OCI-LY3 (cell line): Measurements from ENCODE around the gene CD247.

ENCODE experiments used
- H2AFZ ChIP-seq: fragments of 200-600, 300-600 bp; shearing (Covaris generic); 2 replicates; pipeline ENCODE4 v1.6.0; 2014; ENCODE audit warnings: antibody characterized with exemption, low read depth, low read length
- H3K27ac ChIP-seq: fragments of 200-600, 300-600 bp; sonication (generic); 2 replicates; pipeline ENCODE4 v1.5.1; 2014; ENCODE audit warnings: mild to moderate bottlenecking, low read length, moderate library complexity, mixed read lengths
- H3K27me3 ChIP-seq: fragments of 200-600, 300-600 bp; sonication (generic); 2 replicates; pipeline ENCODE4 v1.6.1; 2014; ENCODE audit warnings: low read depth, low read length, mixed read lengths
- H3K36me3 ChIP-seq: fragments of 200-600, 300-600 bp; sonication (generic); replicated peaks from 2 replicates; pipeline ENCODE3; 2014; ENCODE audit warnings: low read depth, low read length, mixed read lengths
- H3K4me1 ChIP-seq: fragments of 300-600, 200-600 bp; sonication (generic); 2 replicates; pipeline ENCODE4 v1.6.1; 2014; ENCODE audit warnings: low read length, mixed read lengths
- H3K4me2 ChIP-seq: fragments of 200-600, 300-600 bp; sonication (generic); 2 replicates; pipeline ENCODE4 v1.6.1; 2014; ENCODE audit warnings: low read length, mixed read lengths
- H3K4me3 ChIP-seq: fragments of 300-600, 200-600 bp; sonication (generic); 2 replicates; pipeline ENCODE4 v1.5.1; 2014; ENCODE audit warnings: antibody characterized with exemption, mild to moderate bottlenecking, low read length, moderate library complexity
- H3K79me2 ChIP-seq: fragments of 300-600, 200-600 bp; shearing (Covaris generic); 2 replicates; pipeline ENCODE4 v1.6.1; 2014; ENCODE audit warnings: mild to moderate bottlenecking, low read length, mixed read lengths
- H3K9ac ChIP-seq: fragments of 300-600, 200-600 bp; shearing (Covaris generic); 2 replicates; pipeline ENCODE4 v1.6.0; 2014; ENCODE audit warnings: mild to moderate bottlenecking, low read length, moderate library complexity
- H3K9me3 ChIP-seq: fragments of 200-600, 300-600 bp; shearing (Covaris generic); 2 replicates; pipeline ENCODE4 v1.6.1; 2014; ENCODE audit warnings: low read length, mixed read lengths; ENCODE audit not compliant: insufficient read depth
- H4K20me1 ChIP-seq: fragments of 200-600, 300-600 bp; sonication (generic); 2 replicates; pipeline ENCODE4 v1.6.1; 2016; ENCODE audit warnings: low read length, mixed read lengths; ENCODE audit not compliant: insufficient read depth
- EZH2phosphoT487 ChIP-seq: fragments of 200-600 bp; shearing (Covaris generic); IDR thresholded peaks from 2 replicates; pipeline ENCODE4 v1.6.1; 2018; ENCODE audit warnings: antibody characterized with exemption, mixed run types, low read depth
- TF ChIP-seq, protein P1 (sequence below): fragments of 200-600, 300-600 bp; sonication (generic); IDR thresholded peaks from 2 replicates; pipeline ENCODE4 v1.5.1; 2014; ENCODE audit warnings: antibody characterized with exemption, low read length, low read depth

CD247 gene

DNA sequence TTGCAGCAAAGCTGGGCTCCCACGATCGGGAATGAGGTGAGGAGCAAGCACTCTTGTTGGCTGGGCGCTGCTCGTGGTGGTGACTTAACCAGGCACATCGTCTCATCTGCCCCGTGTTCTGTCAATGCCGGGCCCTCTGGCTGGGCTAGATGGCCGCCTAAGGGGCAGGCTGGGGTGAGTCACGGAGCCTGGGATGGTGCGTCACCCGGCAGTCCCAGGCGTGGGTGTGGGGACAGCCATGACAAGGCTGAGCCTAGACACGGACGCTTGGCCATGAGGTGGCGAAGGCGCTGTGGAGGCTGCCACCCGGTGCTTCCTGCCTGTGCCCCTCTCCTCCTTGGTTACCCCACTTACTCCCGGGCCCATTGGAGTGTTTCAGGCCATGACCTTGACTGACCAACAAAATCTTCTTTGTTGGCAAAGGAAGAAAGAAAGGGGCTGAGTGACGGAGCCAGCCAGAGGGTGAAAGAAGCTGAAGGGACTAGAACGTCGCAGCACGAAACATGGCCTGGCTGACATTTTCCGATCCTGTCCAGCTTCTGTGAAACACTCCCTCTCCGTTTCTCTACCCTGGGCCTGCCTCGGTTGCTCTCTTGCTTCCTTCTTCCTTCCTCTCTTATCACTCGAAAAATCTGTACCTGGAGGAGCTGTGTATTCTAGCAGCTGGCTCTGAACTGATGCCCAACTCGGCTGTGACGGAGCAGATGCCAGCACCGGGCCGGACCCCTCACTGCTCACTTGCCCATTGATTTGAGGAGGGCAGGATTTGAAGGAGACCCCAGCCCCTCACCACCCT, 596 bp downstream of the CD247 start:
- TF ChIP-seq EZH2phosphoT487 = no peak
- TF ChIP-seq, protein P1, sequence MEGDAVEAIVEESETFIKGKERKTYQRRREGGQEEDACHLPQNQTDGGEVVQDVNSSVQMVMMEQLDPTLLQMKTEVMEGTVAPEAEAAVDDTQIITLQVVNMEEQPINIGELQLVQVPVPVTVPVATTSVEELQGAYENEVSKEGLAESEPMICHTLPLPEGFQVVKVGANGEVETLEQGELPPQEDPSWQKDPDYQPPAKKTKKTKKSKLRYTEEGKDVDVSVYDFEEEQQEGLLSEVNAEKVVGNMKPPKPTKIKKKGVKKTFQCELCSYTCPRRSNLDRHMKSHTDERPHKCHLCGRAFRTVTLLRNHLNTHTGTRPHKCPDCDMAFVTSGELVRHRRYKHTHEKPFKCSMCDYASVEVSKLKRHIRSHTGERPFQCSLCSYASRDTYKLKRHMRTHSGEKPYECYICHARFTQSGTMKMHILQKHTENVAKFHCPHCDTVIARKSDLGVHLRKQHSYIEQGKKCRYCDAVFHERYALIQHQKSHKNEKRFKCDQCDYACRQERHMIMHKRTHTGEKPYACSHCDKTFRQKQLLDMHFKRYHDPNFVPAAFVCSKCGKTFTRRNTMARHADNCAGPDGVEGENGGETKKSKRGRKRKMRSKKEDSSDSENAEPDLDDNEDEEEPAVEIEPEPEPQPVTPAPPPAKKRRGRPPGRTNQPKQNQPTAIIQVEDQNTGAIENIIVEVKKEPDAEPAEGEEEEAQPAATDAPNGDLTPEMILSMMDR = no peak
- Histone ChIP-seq H3K27me3 (peaks cover 44% of the 10 kb centered on the region), H3K9ac (no peak overlapping the region), H3K4me3 (no peak overlapping the region), H3K27ac (no peak overlapping the region), H3K9me3 (no peaks in the 10 kb centered on the region), H3K4me1 (no peaks in the 10 kb centered on the region), H3K36me3 (no peaks in the 10 kb centered on the region), H3K4me2 (no peak overlapping the region), H2AFZ (no peak overlapping the region), H3K79me2 (no peaks in the 10 kb centered on the region), H4K20me1 (no peaks in the 10 kb centered on the region)

- Histone ChIP-seq H3K4me3 (no peak overlapping the region), H3K4me1 (no peaks in the 10 kb centered on the region), H3K9me3 (no peaks in the 10 kb centered on the region), H3K27me3 (peaks cover 43% of the 10 kb centered on the region), H4K20me1 (no peaks in the 10 kb centered on the region), H3K79me2 (no peaks in the 10 kb centered on the region), H3K36me3 (no peaks in the 10 kb centered on the region), H3K9ac (no peak overlapping the region), H3K4me2 (no peak overlapping the region), H2AFZ (no peak overlapping the region), H3K27ac (no peak overlapping the region)
- TF ChIP-seq, protein P1 = no peak
- no peak for TF ChIP-seq EZH2phosphoT487
Measured at GRCh38 chr1:167516404-167517388, 1.6 kb downstream of the CD247 start.

DNA sequence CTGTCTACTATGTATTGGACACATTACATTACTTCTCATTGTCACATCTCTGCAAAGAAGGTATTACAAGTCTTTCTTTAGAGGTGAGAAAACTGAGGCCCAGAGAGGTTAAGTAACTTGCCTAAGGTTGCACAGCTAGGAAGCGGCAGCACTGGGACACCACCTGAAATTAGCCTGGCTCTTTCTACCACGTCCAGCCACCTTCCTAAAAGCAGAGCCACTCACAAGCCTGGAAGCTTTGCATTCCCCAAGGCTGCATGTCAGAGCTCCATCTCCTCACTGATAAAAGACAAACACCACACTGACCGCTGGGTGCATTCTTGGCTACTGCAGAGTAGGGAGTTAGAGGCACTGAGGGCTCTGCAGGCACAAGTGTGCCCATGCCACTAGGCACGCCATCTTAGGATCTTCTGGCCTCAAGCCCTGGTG, 2.4 kb downstream of the CD247 start:
- Histone ChIP-seq H3K27ac (no peak overlapping the region), H3K36me3 (no peaks in the 10 kb centered on the region), H4K20me1 (no peaks in the 10 kb centered on the region)

More for the DNA sequence above, 2.4 kb downstream of the CD247 start:
- H2AFZ ChIP-seq = no peak overlapping the region
- no peak overlapping the region for H3K4me3 ChIP-seq
- H3K9ac ChIP-seq = no peak overlapping the region
- no peaks in the 10 kb centered on the region for H3K4me1 ChIP-seq
- TF ChIP-seq, protein P1 = no peak
- TF ChIP-seq EZH2phosphoT487 = no peak
- H3K79me2 ChIP-seq = no peaks in the 10 kb centered on the region
- H3K27me3 ChIP-seq = peaks cover 43% of the 10 kb centered on the region
- no peak overlapping the region for H3K4me2 ChIP-seq
- no peaks in the 10 kb centered on the region for H3K9me3 ChIP-seq
